Tracheal epithelial cell (primary cell): ENCODE measurements around the gene CCDC8. TPM values are rescaled to one million over a fixed set of nuclear protein-coding genes. Genes with fewer than 3 reads are reported as not detected.

Source experiments
- total RNA-seq: library from RNA; depleted of rRNA; stranded (reverse); fragments of >200 nt; gene quantifications from 2 replicates; pipeline ENCODE4 v1.2.1, GENCODE V29; 2014

The CCDC8 gene, protein sequence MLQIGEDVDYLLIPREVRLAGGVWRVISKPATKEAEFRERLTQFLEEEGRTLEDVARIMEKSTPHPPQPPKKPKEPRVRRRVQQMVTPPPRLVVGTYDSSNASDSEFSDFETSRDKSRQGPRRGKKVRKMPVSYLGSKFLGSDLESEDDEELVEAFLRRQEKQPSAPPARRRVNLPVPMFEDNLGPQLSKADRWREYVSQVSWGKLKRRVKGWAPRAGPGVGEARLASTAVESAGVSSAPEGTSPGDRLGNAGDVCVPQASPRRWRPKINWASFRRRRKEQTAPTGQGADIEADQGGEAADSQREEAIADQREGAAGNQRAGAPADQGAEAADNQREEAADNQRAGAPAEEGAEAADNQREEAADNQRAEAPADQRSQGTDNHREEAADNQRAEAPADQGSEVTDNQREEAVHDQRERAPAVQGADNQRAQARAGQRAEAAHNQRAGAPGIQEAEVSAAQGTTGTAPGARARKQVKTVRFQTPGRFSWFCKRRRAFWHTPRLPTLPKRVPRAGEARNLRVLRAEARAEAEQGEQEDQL
- 8.1 and 27.2 TPM in 2 replicates for total RNA-seq

DNA sequence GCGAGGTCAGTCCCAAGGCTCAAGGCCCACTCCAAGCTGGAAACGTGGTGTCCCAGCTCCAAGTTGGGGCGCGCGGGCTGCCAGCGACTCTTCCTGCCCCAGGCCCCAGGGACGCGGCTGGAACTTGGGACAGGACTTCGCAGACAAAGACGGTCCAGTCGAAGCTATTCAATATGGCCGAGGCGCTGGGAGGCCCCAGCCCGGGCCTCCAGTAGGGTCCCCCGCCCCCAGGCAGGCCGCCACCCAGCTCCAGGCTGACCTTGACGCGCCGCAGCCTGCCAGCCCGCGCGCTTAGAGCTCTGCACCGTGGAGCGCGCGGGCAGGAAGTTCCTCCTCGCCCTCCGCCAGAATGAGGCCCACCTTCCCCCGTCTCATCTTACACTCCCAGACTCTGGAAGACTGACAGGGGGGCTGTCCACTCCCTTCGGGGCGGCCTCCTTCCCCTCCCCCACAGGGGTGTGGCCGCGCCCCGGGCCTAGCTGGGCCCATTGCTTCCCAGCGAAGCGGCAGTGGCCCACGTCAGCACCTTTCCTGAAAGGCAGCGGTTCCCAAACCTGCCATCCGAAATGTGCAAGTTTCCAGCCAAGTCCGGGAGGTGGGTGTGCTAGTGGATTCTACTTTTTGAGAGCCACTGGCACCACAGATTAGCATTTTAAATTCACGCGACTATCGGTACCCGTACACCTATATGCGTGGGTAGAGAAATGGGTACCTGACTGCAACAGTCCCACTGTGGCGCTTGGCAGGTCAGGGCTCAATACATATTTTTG lies at the start of gene CCDC8:
Gene CCDC8 (minus strand): TSS at position 303 of the 770 bp plus-strand sequence. CDS start 754 bp downstream, outside the sequence.

DNA sequence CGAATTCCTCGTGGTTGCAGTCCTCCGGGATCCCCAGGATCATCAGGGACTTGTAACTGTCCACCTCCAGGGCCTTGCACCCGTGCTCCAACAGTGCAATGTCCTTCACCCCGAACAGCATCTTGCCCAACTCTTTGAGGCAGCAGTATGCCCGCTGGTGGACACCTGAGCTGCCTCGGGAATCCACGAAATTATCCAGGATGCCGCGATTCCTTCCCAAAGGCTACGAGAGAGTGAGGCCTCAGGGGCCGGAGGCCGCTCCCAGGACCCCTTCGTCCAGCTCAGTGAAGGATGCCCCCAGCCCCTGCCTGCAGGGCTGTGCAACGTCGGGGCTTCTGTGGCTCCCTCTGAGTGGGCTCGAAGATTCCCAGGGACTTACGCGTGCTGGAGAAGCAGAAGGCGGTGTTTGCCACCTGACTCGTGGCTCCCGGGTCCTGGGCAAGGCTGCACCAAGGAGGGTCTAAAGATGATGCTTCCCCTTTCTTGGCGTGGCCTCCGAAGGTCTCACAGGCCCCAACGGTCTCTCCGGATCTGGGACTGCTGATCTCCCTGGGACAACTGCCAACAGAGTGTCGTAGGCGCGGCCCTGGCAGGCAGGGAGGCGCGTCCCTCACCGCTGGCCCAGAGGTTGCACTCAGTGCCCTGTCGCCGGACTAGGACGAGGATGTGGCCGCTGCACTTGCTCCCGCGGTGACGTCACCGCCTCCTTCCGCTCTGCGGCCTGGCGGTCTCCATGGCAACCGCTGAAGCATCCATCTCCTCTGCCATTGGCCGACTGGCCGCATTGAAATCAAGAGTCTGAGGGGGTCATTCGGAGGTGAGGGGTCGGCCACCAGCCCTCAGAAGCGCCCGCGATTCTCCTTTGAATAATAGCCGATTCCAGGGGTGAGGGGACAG lies 15.1 kb upstream of the CCDC8 start, which contains the start of gene PNMA8C:
Gene PNMA8C (minus strand): TSS at position 698 of the 897 bp plus-strand sequence. CDS start 577 bp downstream, at position 121.

Other genes with a start within 250 kb of the CCDC8 start
- gene IGFL1, start 183.8 kb downstream of the CCDC8 start, total RNA-seq = 1.4 TPM in 1 of 2 replicates, not detected in the other
- 0.48 and 0.85 TPM in 2 replicates for gene HIF3A, start 116.5 kb downstream of the CCDC8 start, total RNA-seq
- 39.0 and 39.9 TPM in 2 replicates for gene PPP5C, start 66.5 kb downstream of the CCDC8 start, total RNA-seq
- not detected in 2 replicates for gene PNMA8C, start 15.4 kb upstream of the CCDC8 start, total RNA-seq
- 0.72 and 2.3 TPM in 2 replicates for gene PNMA8A, start 58.0 kb upstream of the CCDC8 start, total RNA-seq
- gene PNMA8B, start 82.3 kb upstream of the CCDC8 start, total RNA-seq = 0.24 TPM in 1 of 2 replicates, not detected in the other
- gene CALM3, start 187.8 kb upstream of the CCDC8 start, total RNA-seq = 47.7 and 84.1 TPM in 2 replicates
- not detected in 2 replicates for gene PTGIR, start 211.5 kb upstream of the CCDC8 start, total RNA-seq
- gene GNG8, start 222.6 kb upstream of the CCDC8 start, total RNA-seq = not detected in 2 replicates
- gene DACT3, start 247.6 kb upstream of the CCDC8 start, total RNA-seq = not detected in 2 replicates